Liver (tissue), 9 donors: ENCODE measurements around the gene LRRC55. TPM values are rescaled to one million over a fixed set of nuclear protein-coding genes. Genes with fewer than 3 reads are reported as not detected.

Experiments used
- DNase-seq: peaks from one replicate; pipeline ENCODE4 v3.0.0-alpha.2; 2017; ENCODE audit warnings: low spot score
- H3K27ac ChIP-seq, 2 donors: one replicate each; pipeline ENCODE4 v1.7.0; 2013; ENCODE audit warnings: inconsistent platforms in 2 of 2, low read length in 2 of 2, control low read depth in 1 of 2, low read depth in 1 of 2, mild to moderate bottlenecking in 1 of 2
- H3K27me3 ChIP-seq, 4 donors: one replicate each; pipeline versions ENCODE4 v1.6.1 to v1.7.0; 2013; ENCODE audit warnings: low read length in 3 of 4, inconsistent platforms in 1 of 4, mild to moderate bottlenecking in 1 of 4, moderate library complexity in 1 of 4; ENCODE audit not compliant: control insufficient read depth in 4 of 4, insufficient read depth in 4 of 4
- H3K36me3 ChIP-seq, 4 donors: one replicate each; pipeline versions ENCODE4 v1.6.1 to v1.7.0; 2013; ENCODE audit warnings: low read length in 3 of 4, mild to moderate bottlenecking in 3 of 4, low read depth in 1 of 4, moderate library complexity in 1 of 4; ENCODE audit not compliant: control insufficient read depth in 4 of 4, insufficient read depth in 3 of 4
- H3K4me1 ChIP-seq, 4 donors: one replicate each; pipeline versions ENCODE4 v1.6.1 to v1.7.0; 2013; ENCODE audit warnings: low read length in 3 of 4, mild to moderate bottlenecking in 3 of 4, moderate library complexity in 1 of 4; ENCODE audit not compliant: control insufficient read depth in 4 of 4, insufficient read depth in 4 of 4
- H3K4me3 ChIP-seq, 3 donors: one replicate each; pipeline versions ENCODE4 v1.6.1 to v1.7.0; 2013; ENCODE audit warnings: low read length in 3 of 3, control low read depth in 1 of 3, low read depth in 1 of 3, mild to moderate bottlenecking in 1 of 3
- H3K9ac ChIP-seq, 2 donors: one replicate each; pipeline ENCODE4 v1.7.0; 2013; ENCODE audit warnings: low read length in 2 of 2, mild to moderate bottlenecking in 2 of 2, moderate library complexity in 2 of 2, control low read depth in 1 of 2, low read depth in 1 of 2
- H3K9me3 ChIP-seq, 4 donors: one replicate each; pipeline versions ENCODE4 v1.6.1 to v1.7.0; 2013; ENCODE audit warnings: low read length in 3 of 4; ENCODE audit not compliant: control insufficient read depth in 4 of 4
- ATF3 ChIP-seq: IDR thresholded peaks from 2 replicates; pipeline ENCODE4 v1.6.1; 2016; ENCODE audit warnings: antibody characterized with exemption
- CTCF ChIP-seq: fragments of 150-350 bp; IDR thresholded peaks from 2 replicates; pipeline ENCODE4 v1.5.1; 2017; ENCODE audit warnings: improper control_type of control experiment, low read depth, low read length; ENCODE audit not compliant: missing input control
- EGR1 ChIP-seq, 2 donors: IDR thresholded peaks; 2 replicates each; pipeline ENCODE4 v1.6.1; 2016 to 2018; ENCODE audit warnings: antibody characterized with exemption in 2 of 2, low read depth in 2 of 2
- FOXA1 ChIP-seq: IDR thresholded peaks from 2 replicates; pipeline ENCODE4 v1.6.1; 2016; ENCODE audit warnings: antibody characterized with exemption
- FOXA2 ChIP-seq: IDR thresholded peaks from 2 replicates; pipeline ENCODE4 v1.6.1; 2016; ENCODE audit warnings: antibody characterized with exemption
- GABPA ChIP-seq, 2 donors: IDR thresholded peaks in 1 of 2; conservative IDR thresholded peaks in 1 of 2; 2 replicates each; pipeline ENCODE4 v1.6.1; 2016; ENCODE audit warnings: antibody characterized with exemption in 2 of 2, mild to moderate bottlenecking in 1 of 2, moderate library complexity in 1 of 2
- HNF4A ChIP-seq, 2 donors: conservative IDR thresholded peaks; 2 replicates each; pipeline ENCODE4 v1.6.1; 2016; ENCODE audit warnings: antibody characterized with exemption in 2 of 2, mild to moderate bottlenecking in 2 of 2
- HNF4G ChIP-seq: IDR thresholded peaks from 2 replicates; pipeline ENCODE4 v1.6.1; 2016; ENCODE audit warnings: antibody characterized with exemption
- JUND ChIP-seq, 2 donors: IDR thresholded peaks; 2 replicates each; pipeline ENCODE4 v1.6.1; 2016; ENCODE audit warnings: antibody characterized with exemption in 2 of 2
- MAX ChIP-seq: IDR thresholded peaks from 2 replicates; pipeline ENCODE4 v1.6.1; 2016; ENCODE audit warnings: antibody characterized with exemption
- NR2F2 ChIP-seq: IDR thresholded peaks from 2 replicates; pipeline ENCODE4 v1.6.1; 2016; ENCODE audit warnings: antibody characterized with exemption
- RAD21 ChIP-seq, 2 donors: IDR thresholded peaks; 2 replicates each; pipeline ENCODE4 v1.6.1; 2016; ENCODE audit warnings: antibody characterized with exemption in 2 of 2, mild to moderate bottlenecking in 2 of 2
- REST ChIP-seq: IDR thresholded peaks from 2 replicates; pipeline ENCODE4 v1.6.1; 2016; ENCODE audit warnings: antibody characterized with exemption, mild to moderate bottlenecking
- RXRA ChIP-seq, 2 donors: IDR thresholded peaks; 2 replicates each; pipeline ENCODE4 v1.6.1; 2017 to 2018; ENCODE audit warnings: antibody characterized with exemption in 2 of 2, mild to moderate bottlenecking in 1 of 2
- SP1 ChIP-seq: IDR thresholded peaks from 2 replicates; pipeline ENCODE4 v1.6.1; 2018; ENCODE audit warnings: antibody characterized with exemption, mild to moderate bottlenecking
- TAF1 ChIP-seq: conservative IDR thresholded peaks from 2 replicates; pipeline ENCODE4 v1.6.1; 2016; ENCODE audit warnings: antibody characterized with exemption, mild to moderate bottlenecking
- YY1 ChIP-seq: IDR thresholded peaks from 2 replicates; pipeline ENCODE4 v1.6.1; 2016; ENCODE audit warnings: antibody characterized with exemption, mild to moderate bottlenecking
- ZBTB33 ChIP-seq: IDR thresholded peaks from 2 replicates; pipeline ENCODE4 v1.6.1; 2016; ENCODE audit warnings: antibody characterized with exemption
- WGBS: extraction: QIAGEN DNeasy Blood & Tissue Kit; methylation state at CpG from one replicate; pipeline ENCODE4 v1.1.7; 2013; 5-methylcytosine and 5-hydroxymethylcytosine counted together
- polyA plus RNA-seq, 2 donors: library from polyadenylated mRNA; stranded (reverse) in 1 of 2; unstranded in 1 of 2; fragments of 200-250 nt in 1 of 2; fragments of >200 nt in 1 of 2; fragmentation: Nextera tagmentation in 1 of 2; extraction: Ambion mirVana in 1 of 2; gene quantifications; one replicate each; pipeline versions ENCODE4 v1.2.1 to v1.2.3, GENCODE V29; 2013 to 2015
- total RNA-seq, 2 donors: library from RNA; depleted of rRNA; stranded (reverse); fragments of >200 nt; gene quantifications; one replicate each; pipeline ENCODE4 v1.2.3, GENCODE V29; 2014
- donor health status: healthy.
- donor health status: healthy.
- donor health status: healthy.
- donor health status: healthy.
- donor health status: healthy.

LRRC55 gene
- total and polyA plus RNA-seq, 4 donors = under 0.01 to 1.5 (median 0.72) TPM

- Histone ChIP-seq H3K27ac (no peak overlapping the region), H3K9ac (no peak overlapping the region), H3K9me3 (no peaks in the 10 kb centered on the region), H3K36me3 (no peaks in the 10 kb centered on the region), H3K4me1 (no peaks in the 10 kb centered on the region), H3K4me3 (no peak overlapping the region), H3K27me3 (no peaks in the 10 kb centered on the region)
- no peak for TF ChIP-seq ZBTB33
- WGBS = 99% methylated on average over 3 of the region's 3 CpGs
- DNase-seq = no peak
Observed at GRCh38 chr11:57135020-57135751, 46.6 kb upstream of the LRRC55 start.

GRCh38 chr11:57140568-57140967 is 41.2 kb upstream of the LRRC55 start:
- H3K36me3 ChIP-seq = no peaks in the 10 kb centered on the region
- DNase-seq = no peak
- no peaks in the 10 kb centered on the region for H3K4me1 ChIP-seq
- no peak overlapping the region for H3K9ac ChIP-seq
- no peaks in the 10 kb centered on the region for H3K9me3 ChIP-seq
- 47% methylated on average over 2 of the region's 2 CpGs for WGBS
- no peak overlapping the region for H3K4me3 ChIP-seq
- no peak for TF ChIP-seq EGR1 (IDR thresholded peaks at IDR 0.05; ENCODE audit: low read depth in 2 of 2)
- no peak for TF ChIP-seq FOXA1
- no peak for TF ChIP-seq REST
- TF ChIP-seq FOXA2 = no peak
- no peak for TF ChIP-seq HNF4A (conservative IDR thresholded peaks at IDR 0.05)
- TF ChIP-seq RAD21 (IDR thresholded peaks at IDR 0.05) = no peak
- no peak for TF ChIP-seq HNF4G
- TF ChIP-seq NR2F2 = no peak
- no peak for TF ChIP-seq GABPA (IDR thresholded peaks at IDR 0.05 in 1 of 2, conservative IDR thresholded peaks at IDR 0.05 in 1 of 2)
- no peak for TF ChIP-seq MAX
- no peak for TF ChIP-seq ZBTB33
- TF ChIP-seq SP1 = no peak
- TF ChIP-seq TAF1 = no peak
- no peak for TF ChIP-seq JUND (IDR thresholded peaks at IDR 0.05)
- no peak for TF ChIP-seq ATF3
- no peak for TF ChIP-seq YY1
- TF ChIP-seq RXRA (IDR thresholded peaks at IDR 0.05) = no peak
- no peak for TF ChIP-seq CTCF
- H3K27me3 ChIP-seq = no peaks in the 10 kb centered on the region
- H3K27ac ChIP-seq = no peak overlapping the region
